Limb (tissue), 2 donors: ENCODE results near the gene AP3B1.
"Not testable (repeated sequence)": the region's sequence is repeated elsewhere in the genome, so short reads cannot be mapped to it uniquely, and the experiment has no call there.

Experiments
- DNase-seq, 2 donors: peaks; one replicate each; pipeline ENCODE4 v3.0.0-alpha.2; 2016; ENCODE audit errors: extremely low spot score in 2 of 2

AP3B1 gene

GRCh38 chr5:78151594-78152271, 142.8 kb downstream of the AP3B1 start:
- DNase-seq = no peak

GRCh38 chr5:78137290-78137689, 157.2 kb downstream of the AP3B1 start:
- no peak for DNase-seq

GRCh38 chr5:78133423-78133822, 161.1 kb downstream of the AP3B1 start:
- no peak for DNase-seq

GRCh38 chr5:78132507-78132906, 162.0 kb downstream of the AP3B1 start:
- DNase-seq = no peak

GRCh38 chr5:78129597-78129996, 164.9 kb downstream of the AP3B1 start:
- no peak for DNase-seq

GRCh38 chr5:78127875-78128274, 166.6 kb downstream of the AP3B1 start:
- no peak for DNase-seq

GRCh38 chr5:78126536-78126935, 168.0 kb downstream of the AP3B1 start:
- DNase-seq = no peak

- no peak for DNase-seq
These were observed 178.3 kb downstream of the AP3B1 start for GRCh38 chr5:78116167-78116566.

- DNase-seq = no peak
These were observed 180.7 kb downstream of the AP3B1 start for GRCh38 chr5:78113689-78114264.

- no peak for DNase-seq
These were observed 181.6 kb downstream of the AP3B1 start for GRCh38 chr5:78112931-78113330.

GRCh38 chr5:78109891-78110324, 184.6 kb downstream of the AP3B1 start:
- DNase-seq = no peak

- no peak for DNase-seq
These were observed 185.9 kb downstream of the AP3B1 start for GRCh38 chr5:78108564-78108963.

- no peak for DNase-seq
These were observed 191.1 kb downstream of the AP3B1 start for GRCh38 chr5:78103232-78103918.

- DNase-seq = no peak
These were observed 192.0 kb downstream of the AP3B1 start for GRCh38 chr5:78102500-78102899.

GRCh38 chr5:78095125-78095524, 199.4 kb downstream of the AP3B1 start:
- DNase-seq = no peak

GRCh38 chr5:78090002-78090401, 204.5 kb downstream of the AP3B1 start:
- DNase-seq = no peak

GRCh38 chr5:78078858-78079257, 215.6 kb downstream of the AP3B1 start:
- DNase-seq = no peak

GRCh38 chr5:78077369-78078068, 217.0 kb downstream of the AP3B1 start:
- no peak for DNase-seq

- DNase-seq = no peak
These were observed 218.1 kb downstream of the AP3B1 start for GRCh38 chr5:78076351-78076750.

- no peak for DNase-seq
These were observed 219.2 kb downstream of the AP3B1 start for GRCh38 chr5:78075301-78075700.

GRCh38 chr5:78070691-78071090, 223.8 kb downstream of the AP3B1 start:
- not testable (repeated sequence) for DNase-seq

GRCh38 chr5:78067581-78067980, 226.9 kb downstream of the AP3B1 start:
- DNase-seq = not testable (repeated sequence)
